Muscle layer of duodenum (tissue), 2 donors: ENCODE results near the gene GRAMD1B.
A peak's percentile ranks its signal among the peaks of the same experiment; 100 is the strongest.

ENCODE experiments used
- H3K27ac ChIP-seq: one replicate; pipeline ENCODE4 v1.7.0; 2013; ENCODE audit warnings: mild to moderate bottlenecking, low read length
- H3K27me3 ChIP-seq: one replicate; pipeline ENCODE4 v1.7.0; 2013; ENCODE audit warnings: low read depth, mild to moderate bottlenecking, control low read depth, low read length
- H3K36me3 ChIP-seq, 2 donors: one replicate each; pipeline ENCODE4 v1.7.0; 2013; ENCODE audit warnings: low read length in 2 of 2, control low read depth in 1 of 2, mild to moderate bottlenecking in 1 of 2; ENCODE audit not compliant: insufficient read depth in 2 of 2, control insufficient read depth in 1 of 2
- H3K4me1 ChIP-seq, 2 donors: one replicate each; pipeline ENCODE4 v1.7.0; 2013; ENCODE audit warnings: low read length in 2 of 2, mild to moderate bottlenecking in 2 of 2, control low read depth in 1 of 2, moderate library complexity in 1 of 2; ENCODE audit not compliant: insufficient read depth in 2 of 2, control insufficient read depth in 1 of 2
- H3K4me3 ChIP-seq, 2 donors: one replicate each; pipeline ENCODE4 v1.7.0; 2013; ENCODE audit warnings: low read length in 2 of 2, low read depth in 1 of 2, mild to moderate bottlenecking in 1 of 2
- H3K9me3 ChIP-seq, 2 donors: one replicate each; pipeline ENCODE4 v1.7.0; 2013; ENCODE audit warnings: low read length in 2 of 2, control low read depth in 1 of 2, mild to moderate bottlenecking in 1 of 2; ENCODE audit not compliant: control insufficient read depth in 1 of 2
- donor health status: healthy.

The GRAMD1B gene

DNA sequence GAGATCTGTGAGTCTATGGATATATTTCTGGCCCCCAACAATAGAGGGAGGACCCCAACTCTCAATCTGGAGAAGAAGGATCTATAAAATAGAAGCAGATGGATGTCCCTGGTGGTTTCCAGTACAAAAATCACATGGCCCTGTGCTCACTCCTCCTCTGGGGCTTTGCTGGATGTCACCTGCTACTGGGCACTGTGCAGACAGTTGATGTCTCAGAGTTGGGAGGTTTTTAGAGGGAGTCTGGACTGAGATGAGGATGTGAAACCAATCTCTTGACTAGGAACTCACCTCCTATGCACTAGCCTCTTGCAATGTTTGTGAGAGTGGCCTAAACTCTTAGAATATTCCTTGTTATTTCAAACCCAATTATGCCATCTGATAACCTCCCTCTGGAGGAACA, 117.1 kb downstream of the GRAMD1B start:
- Histone ChIP-seq H3K27me3 (no peaks in the 10 kb centered on the region), H3K4me1 (no peaks in the 10 kb centered on the region), H3K9me3 (no peaks in the 10 kb centered on the region), H3K36me3 (no peaks in the 10 kb centered on the region), H3K27ac (no peak overlapping the region), H3K4me3 (no peak overlapping the region)

DNA sequence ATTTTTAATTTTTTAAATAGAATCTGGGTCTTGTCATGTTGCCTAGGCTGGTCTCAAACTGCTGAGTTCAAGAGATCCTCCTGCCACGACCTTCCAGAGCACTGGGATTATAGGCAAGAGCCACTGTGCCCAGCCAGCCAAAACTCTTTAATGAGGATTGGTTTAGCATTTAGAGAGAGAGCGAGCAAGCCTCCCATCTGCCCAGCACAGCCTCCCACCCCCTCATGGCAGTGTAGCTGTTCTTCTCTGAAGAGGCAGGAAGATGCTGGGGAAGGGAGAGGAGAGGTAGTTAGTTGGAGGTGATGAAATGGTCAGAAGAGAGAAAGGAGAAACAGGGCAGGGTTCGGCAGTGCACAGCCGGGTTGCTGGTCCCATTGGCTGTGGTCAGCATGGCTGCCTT, 118.7 kb downstream of the GRAMD1B start:
- H3K4me1 ChIP-seq = no peaks in the 10 kb centered on the region
- H3K27ac ChIP-seq = no peak overlapping the region
- H3K4me3 ChIP-seq = no peak overlapping the region
- H3K36me3 ChIP-seq = no peaks in the 10 kb centered on the region
- H3K9me3 ChIP-seq = no peaks in the 10 kb centered on the region
- no peaks in the 10 kb centered on the region for H3K27me3 ChIP-seq

DNA sequence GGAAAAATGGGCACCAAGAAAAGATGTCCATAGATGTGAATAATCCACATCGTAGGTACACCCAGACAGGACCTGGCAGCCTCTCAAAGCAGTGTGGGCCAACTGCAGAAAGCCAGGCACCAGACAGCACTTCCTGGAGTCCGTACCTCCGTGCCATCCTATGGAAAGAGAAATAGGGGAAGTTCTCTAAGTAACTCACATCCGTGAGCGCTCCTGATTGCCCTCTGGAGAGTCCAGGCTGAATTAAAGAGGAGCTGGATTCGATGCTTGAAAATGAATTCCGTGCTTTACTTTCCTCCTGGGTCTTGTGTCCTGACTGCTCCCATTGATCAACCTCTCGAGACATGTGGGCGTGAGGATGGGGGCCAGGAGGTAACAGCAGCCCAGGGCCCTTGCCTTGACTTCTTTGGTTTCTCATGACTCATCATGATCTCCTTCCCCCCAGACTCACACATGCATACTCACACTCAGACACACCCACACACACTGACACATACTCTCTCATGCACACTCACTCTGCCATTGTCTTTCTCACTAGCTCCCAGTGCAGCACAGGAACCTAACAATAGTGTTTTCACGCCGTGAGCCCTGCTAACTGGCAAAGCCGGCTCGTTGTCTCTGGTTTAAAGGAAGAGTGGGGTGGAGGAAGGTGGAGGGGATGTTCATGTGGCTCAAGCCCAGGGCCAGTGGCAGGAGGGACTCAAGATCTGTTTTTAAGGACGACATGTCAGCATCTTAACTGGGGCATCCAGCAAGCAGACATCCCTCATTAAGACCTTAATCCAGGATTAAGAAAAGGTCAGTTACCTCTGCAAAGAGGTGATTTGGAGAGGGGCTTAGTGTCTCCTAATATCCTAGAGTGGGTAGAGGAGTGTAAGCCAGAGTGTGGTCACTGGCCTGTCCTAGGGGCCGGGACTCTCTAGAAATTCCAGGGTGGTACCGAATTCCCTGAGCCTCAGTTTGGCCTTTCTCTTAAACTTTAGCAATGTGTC, 120.2 kb downstream of the GRAMD1B start:
- Histone ChIP-seq H3K27ac (no peak overlapping the region), H3K27me3 (no peaks in the 10 kb centered on the region)

DNA sequence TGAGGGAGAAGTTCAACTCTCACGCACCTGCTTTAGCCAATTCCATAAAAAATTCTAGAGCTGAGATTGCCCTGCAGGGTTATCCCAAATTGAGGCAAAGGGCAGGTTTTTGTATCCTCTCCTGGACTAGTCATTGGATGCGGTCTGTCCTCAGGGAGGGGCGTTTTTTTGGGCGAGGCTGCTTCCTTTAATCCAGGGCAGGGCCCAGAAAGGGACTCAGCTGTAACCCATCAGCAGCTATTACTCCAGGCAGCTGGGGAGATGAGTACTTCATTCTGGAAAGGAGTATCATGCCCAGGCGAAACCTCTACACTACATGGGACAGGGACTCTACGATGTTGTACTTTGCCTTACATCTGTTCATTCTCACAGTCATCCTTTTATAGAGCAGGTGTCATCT, 121.0 kb downstream of the GRAMD1B start:
- Histone ChIP-seq H3K27me3 (no peaks in the 10 kb centered on the region), H3K4me1 (no peaks in the 10 kb centered on the region), H3K9me3 (peaks cover 0 to 2% of the 10 kb centered on the region in 2 donors), H3K4me3 (no peak overlapping the region), H3K27ac (no peak overlapping the region), H3K36me3 (no peaks in the 10 kb centered on the region)

More for the DNA sequence above, 120.2 kb downstream of the GRAMD1B start:
- Histone ChIP-seq H3K36me3 (no peaks in the 10 kb centered on the region), H3K4me3 (no peak overlapping the region), H3K4me1 (no peaks in the 10 kb centered on the region), H3K9me3 (peaks cover 0 to 2% of the 10 kb centered on the region in 2 donors)

DNA sequence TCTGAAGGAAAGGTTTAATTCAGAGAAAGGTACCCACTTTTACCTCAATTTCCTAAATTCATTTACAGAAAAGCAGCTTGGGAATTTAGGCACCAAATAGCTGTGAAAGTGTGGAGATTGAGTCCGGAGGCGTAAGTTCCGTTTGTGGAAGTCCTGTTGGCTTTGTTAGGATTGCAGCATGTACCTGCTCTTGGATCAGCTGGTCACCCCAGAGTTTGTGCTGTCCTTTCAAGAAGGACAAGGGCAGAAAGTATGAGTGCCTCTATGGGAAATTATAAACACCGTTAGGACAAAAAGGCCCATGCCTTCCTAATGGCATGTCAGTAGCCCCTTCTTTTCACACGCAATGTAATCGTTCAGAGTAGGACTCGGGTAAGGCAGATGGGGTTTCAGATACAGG, 126.6 kb downstream of the GRAMD1B start:
- Histone ChIP-seq H3K4me1 (peaks cover 11 to 22% of the 10 kb centered on the region in 2 donors), H3K4me3 (no peak overlapping the region), H3K27me3 (no peaks in the 10 kb centered on the region), H3K27ac (no peak overlapping the region), H3K36me3 (no peaks in the 10 kb centered on the region), H3K9me3 (peaks cover 0 to 2% of the 10 kb centered on the region in 2 donors)

DNA sequence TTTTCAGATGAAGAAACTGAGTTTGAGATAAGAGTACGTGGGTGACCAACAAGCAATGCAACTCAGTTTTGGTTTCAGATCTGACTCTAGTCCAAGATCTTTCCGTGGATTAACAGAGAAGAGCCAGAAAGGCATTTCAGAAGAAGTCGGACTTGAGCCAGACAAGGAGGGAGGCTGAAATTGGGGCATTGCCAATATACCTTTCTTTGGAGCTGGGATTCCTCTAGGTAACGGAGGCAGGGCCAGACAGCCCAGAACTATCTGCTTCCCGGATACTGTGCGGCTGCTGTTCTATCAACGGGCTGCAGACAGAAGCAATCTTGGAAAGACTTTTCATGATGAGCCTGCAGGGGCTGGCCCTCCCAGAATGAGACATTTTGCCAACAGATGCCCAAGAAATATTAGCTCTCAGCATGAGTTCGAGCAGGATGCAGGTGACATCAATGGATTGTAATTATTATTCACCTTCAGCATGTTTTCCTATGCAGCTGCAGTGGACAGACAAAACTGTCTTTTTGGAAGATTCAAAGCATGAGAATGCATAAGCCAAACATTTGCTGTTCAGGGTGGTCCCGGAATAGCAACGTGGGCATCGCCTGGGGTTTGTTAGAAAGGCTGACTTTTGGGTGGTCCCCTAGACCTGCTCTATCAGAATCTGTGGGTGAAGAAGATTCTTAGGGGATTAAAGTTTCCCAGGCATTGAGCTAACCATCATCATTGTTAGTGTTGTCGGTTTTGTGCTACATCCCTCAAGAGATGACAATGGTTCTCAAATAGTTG, 128.7 kb downstream of the GRAMD1B start:
- H3K4me3 ChIP-seq = no peak overlapping the region
- no peak overlapping the region for H3K27ac ChIP-seq
- peaks cover 11 to 30% of the 10 kb centered on the region in 2 donors for H3K4me1 ChIP-seq
- no peaks in the 10 kb centered on the region for H3K27me3 ChIP-seq
- peaks cover 0 to 2% of the 10 kb centered on the region in 2 donors for H3K9me3 ChIP-seq
- H3K36me3 ChIP-seq = no peaks in the 10 kb centered on the region

DNA sequence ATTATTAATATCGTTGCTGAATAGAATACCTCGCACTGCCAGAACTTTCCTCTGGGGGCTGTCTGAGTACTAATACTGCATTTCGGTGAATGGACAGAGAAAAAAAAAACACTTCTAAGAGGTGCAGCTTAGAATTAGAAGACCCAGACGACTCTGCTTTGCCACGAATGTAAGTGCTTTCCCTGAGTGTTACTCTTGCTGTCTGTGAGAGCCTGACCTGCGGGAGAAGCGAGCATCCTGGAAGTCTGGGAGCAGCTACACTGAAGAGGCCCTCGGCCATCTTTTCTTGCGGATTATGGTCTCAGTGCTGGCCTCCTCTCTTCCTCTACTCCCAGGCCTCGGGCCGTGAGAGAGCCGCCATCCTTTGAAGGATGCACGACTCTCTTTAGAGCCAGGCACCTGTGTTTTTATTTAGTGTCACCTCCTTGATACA, 129.5 kb downstream of the GRAMD1B start:
- H3K27ac ChIP-seq = no peak overlapping the region
- peak overlapping the region; percentile 62 to 68 for H3K4me3 ChIP-seq
- no peaks in the 10 kb centered on the region for H3K27me3 ChIP-seq
- peaks cover 0 to 2% of the 10 kb centered on the region in 2 donors for H3K9me3 ChIP-seq
- H3K36me3 ChIP-seq = no peaks in the 10 kb centered on the region
- peaks cover 11 to 30% of the 10 kb centered on the region in 2 donors for H3K4me1 ChIP-seq

DNA sequence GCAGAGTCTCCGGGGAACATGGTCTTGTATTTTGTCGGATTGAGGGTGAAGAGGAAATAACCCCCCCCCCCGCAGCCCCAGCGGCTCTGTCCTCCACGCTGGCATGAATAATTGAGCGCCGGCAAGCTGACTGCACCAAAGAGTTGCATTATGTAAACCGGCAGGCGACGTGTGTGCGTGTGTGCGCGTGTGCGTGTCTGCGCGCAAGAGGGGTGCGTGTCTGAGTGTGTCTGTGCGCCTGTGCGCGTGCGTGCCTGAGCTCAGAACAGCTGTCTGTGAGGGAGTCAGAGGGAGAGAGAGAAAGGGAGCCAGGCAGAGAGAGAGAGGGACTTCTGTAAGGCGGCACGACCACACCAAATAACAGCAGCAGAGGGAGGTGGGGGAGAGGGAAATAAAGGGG, 129.9 kb downstream of the GRAMD1B start:
- peaks cover 11 to 30% of the 10 kb centered on the region in 2 donors for H3K4me1 ChIP-seq
- no peak overlapping the region for H3K27ac ChIP-seq
- H3K9me3 ChIP-seq = no peaks in the 10 kb centered on the region
- H3K36me3 ChIP-seq = no peaks in the 10 kb centered on the region
- no peaks in the 10 kb centered on the region for H3K27me3 ChIP-seq
- H3K4me3 ChIP-seq = peak overlapping the region; percentile 62 to 68

DNA sequence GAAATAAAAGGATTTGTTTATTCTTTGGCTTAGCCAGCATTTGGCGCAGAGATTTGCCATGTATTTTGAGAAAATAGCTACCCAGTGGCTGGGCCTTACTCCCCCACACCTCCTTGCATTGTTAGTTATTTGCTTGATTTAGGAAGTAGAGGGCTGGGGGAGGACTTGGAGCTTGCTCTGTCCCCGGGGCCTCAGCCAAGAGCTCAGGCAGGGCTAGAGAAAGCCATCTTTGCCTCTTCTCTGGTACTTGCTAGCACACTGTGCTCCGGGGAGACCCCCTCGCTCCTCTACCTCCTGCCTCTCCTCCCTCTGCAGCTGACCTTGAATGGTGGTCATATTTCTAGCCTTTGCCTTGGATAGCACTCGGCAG, 131.3 kb downstream of the GRAMD1B start:
- no peaks in the 10 kb centered on the region for H3K27me3 ChIP-seq
- no peak overlapping the region for H3K27ac ChIP-seq
- no peaks in the 10 kb centered on the region for H3K36me3 ChIP-seq
- H3K9me3 ChIP-seq = no peaks in the 10 kb centered on the region
- H3K4me3 ChIP-seq = no peak overlapping the region
- peaks cover 11 to 30% of the 10 kb centered on the region in 2 donors for H3K4me1 ChIP-seq

DNA sequence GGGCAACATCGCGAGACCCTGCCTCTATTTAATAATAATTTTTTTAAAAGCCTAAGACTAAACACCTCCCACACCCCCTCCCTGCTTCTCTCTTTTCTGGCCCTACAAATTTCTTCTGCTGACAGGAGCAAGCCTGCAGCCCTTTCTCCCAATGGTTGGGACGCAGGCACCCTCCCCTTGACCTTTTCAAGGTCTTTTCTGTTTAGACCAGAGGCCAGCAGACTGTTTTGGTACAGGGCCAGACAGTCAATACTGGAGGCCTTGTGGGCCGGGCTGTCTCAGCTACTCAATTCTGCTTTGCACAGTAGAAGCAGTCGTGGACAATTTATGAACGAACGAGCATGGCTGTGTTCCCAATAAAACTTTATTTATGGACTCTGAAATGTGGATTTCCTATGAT, 132.1 kb downstream of the GRAMD1B start:
- H3K4me1 ChIP-seq = peaks cover 11 to 30% of the 10 kb centered on the region in 2 donors
- H3K9me3 ChIP-seq = no peaks in the 10 kb centered on the region
- no peak overlapping the region for H3K4me3 ChIP-seq
- no peaks in the 10 kb centered on the region for H3K36me3 ChIP-seq
- H3K27me3 ChIP-seq = no peaks in the 10 kb centered on the region
- H3K27ac ChIP-seq = no peak overlapping the region

DNA sequence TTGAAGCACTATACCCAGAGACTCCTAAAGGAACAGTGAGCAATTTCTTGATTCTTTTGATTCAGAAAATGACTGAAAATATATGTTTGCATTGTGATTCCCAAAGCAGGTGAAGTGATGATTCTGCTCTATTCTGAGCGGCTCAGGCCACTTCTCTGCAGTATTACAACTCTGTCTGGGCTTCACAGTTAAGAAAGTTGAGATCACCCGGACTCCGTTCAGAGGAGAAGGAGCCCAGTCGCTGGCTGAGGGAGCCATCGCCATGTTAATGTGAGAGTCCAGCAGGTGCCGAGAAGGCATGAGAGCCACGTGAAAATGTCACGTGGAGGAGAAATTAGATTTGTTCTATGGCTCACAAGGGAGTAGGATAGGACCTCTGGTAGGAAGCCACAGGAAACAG, 132.8 kb downstream of the GRAMD1B start:
- no peaks in the 10 kb centered on the region for H3K9me3 ChIP-seq
- H3K27me3 ChIP-seq = no peaks in the 10 kb centered on the region
- no peak overlapping the region for H3K4me3 ChIP-seq
- H3K36me3 ChIP-seq = no peaks in the 10 kb centered on the region
- H3K4me1 ChIP-seq = peaks cover 11 to 30% of the 10 kb centered on the region in 2 donors
- no peak overlapping the region for H3K27ac ChIP-seq
